ENCODE results near the gene PGAP3. TPM values are rescaled to one million over a fixed set of nuclear protein-coding genes. Genes with fewer than 3 reads are reported as not detected.
A peak's percentile ranks its signal among the peaks of the same experiment; 100 is the strongest.

Gene PGAP3
- total and polyA plus RNA-seq, 8 donors: 3.2 to 42.9 (median 16.3) TPM

DNA sequence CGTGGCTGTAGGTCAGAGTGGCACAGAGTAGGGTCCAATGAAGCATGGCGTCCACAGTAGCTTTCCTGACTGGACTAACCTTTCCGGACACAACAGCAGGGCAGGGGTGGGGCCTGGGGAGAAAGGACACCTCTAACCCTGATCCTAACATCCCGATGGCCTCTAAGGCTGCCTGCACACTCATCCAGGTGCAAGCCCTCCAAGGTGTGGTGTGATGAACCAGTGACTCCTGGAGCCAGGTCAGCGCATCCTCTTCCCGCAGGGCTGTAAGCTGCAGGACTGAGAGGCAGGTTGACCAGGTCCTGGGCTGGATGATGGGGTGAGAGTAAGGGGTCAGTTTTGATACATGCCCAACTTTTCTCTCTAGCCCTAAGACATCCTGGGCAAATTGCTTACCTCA is 8.9 kb upstream of the PGAP3 start:
- Histone ChIP-seq H3K36me3 (peaks cover 0 to 6% (median 0%) of the 10 kb centered on the region in 4 donors), H3K4me3 (no peak overlapping the region), H3K4me1 (peaks cover 8 to 27% (median 19%) of the 10 kb centered on the region in 4 donors), H3K27ac (no peak overlapping the region), H3K9me3 (no peaks in the 10 kb centered on the region), H3K27me3 (peaks cover 0 to 20% (median 8%) of the 10 kb centered on the region in 3 donors)
- no peak for DNase-seq
- TF ChIP-seq EP300 (IDR thresholded peaks at IDR 0.05) (no peak), POLR2AphosphoS5 (IDR thresholded peaks at IDR 0.05) (no peak), POLR2A (IDR thresholded peaks at IDR 0.05) (no peak)
- TF ChIP-seq, protein P1, sequence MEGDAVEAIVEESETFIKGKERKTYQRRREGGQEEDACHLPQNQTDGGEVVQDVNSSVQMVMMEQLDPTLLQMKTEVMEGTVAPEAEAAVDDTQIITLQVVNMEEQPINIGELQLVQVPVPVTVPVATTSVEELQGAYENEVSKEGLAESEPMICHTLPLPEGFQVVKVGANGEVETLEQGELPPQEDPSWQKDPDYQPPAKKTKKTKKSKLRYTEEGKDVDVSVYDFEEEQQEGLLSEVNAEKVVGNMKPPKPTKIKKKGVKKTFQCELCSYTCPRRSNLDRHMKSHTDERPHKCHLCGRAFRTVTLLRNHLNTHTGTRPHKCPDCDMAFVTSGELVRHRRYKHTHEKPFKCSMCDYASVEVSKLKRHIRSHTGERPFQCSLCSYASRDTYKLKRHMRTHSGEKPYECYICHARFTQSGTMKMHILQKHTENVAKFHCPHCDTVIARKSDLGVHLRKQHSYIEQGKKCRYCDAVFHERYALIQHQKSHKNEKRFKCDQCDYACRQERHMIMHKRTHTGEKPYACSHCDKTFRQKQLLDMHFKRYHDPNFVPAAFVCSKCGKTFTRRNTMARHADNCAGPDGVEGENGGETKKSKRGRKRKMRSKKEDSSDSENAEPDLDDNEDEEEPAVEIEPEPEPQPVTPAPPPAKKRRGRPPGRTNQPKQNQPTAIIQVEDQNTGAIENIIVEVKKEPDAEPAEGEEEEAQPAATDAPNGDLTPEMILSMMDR (IDR thresholded peaks at IDR 0.05): no peak
- WGBS, 5 donors: 80 to 92% (median 84%) methylated on average over 5 to 6 of the region's 6 CpGs
- intact Hi-C loops (cut with DNase I; ENCODE audit: low total_unique reads): no loop called here

DNA sequence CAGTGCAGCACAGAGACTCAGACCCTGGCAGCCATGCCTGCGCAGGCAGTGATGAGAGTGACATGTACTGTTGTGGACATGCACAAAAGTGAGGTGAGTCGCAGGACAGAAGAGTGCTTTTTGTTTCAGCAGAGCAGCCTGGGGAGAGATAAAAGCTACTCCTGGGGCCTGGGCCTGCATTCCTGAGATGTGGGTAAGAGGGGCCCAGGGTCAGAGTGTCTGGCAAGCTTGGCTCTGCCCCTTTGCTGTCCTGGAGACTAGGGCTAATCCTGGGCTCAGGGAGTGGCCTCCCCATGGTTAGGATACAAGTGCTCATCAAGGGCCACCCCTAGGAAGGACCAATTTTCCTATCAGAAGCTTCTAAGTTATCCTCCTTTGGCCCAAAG is 7.2 kb upstream of the PGAP3 start:
- Histone ChIP-seq H3K27me3 (peaks cover 0 to 6% (median 3%) of the 10 kb centered on the region in 3 donors), H3K4me1 (peaks cover 0 to 11% (median 6%) of the 10 kb centered on the region in 4 donors), H3K9me3 (no peaks in the 10 kb centered on the region), H3K27ac (no peak overlapping the region), H3K4me3 (no peak overlapping the region), H3K36me3 (peaks cover 0 to 6% (median 0%) of the 10 kb centered on the region in 4 donors)
- WGBS, 5 donors: 69 to 89% (median 83%) methylated on average over 2 of the region's 2 CpGs
- intact Hi-C loops (cut with DNase I; ENCODE audit: low total_unique reads): no loop called here
- DNase-seq: no peak
- TF ChIP-seq EP300 (IDR thresholded peaks at IDR 0.05) (no peak), POLR2A (IDR thresholded peaks at IDR 0.05) (no peak), POLR2AphosphoS5 (IDR thresholded peaks at IDR 0.05) (no peak)
- TF ChIP-seq, protein P1 (IDR thresholded peaks at IDR 0.05): no peak

- H3K9me3 ChIP-seq: no peaks in the 10 kb centered on the region
- H3K4me1 ChIP-seq: peaks cover 0 to 9% (median 5%) of the 10 kb centered on the region in 4 donors
- no peak for DNase-seq
- intact Hi-C loops (cut with DNase I; ENCODE audit: low total_unique reads): no loop called here
- WGBS, 5 donors: 86 to 93% (median 88%) methylated on average over 5 of the region's 5 CpGs
- H3K27ac ChIP-seq: no peak overlapping the region
- TF ChIP-seq POLR2A (IDR thresholded peaks at IDR 0.05) (no peak), EP300 (IDR thresholded peaks at IDR 0.05) (no peak), POLR2AphosphoS5 (IDR thresholded peaks at IDR 0.05) (no peak)
- TF ChIP-seq, protein P1 (IDR thresholded peaks at IDR 0.05): no peak
- H3K36me3 ChIP-seq: peaks cover 0 to 6% (median 0%) of the 10 kb centered on the region in 4 donors
- no peak overlapping the region for H3K4me3 ChIP-seq
- H3K27me3 ChIP-seq: peaks cover 0 to 1% (median 0%) of the 10 kb centered on the region in 3 donors
These were observed 6.7 kb upstream of the PGAP3 start for GRCh38 chr17:39694593-39694992.

DNA sequence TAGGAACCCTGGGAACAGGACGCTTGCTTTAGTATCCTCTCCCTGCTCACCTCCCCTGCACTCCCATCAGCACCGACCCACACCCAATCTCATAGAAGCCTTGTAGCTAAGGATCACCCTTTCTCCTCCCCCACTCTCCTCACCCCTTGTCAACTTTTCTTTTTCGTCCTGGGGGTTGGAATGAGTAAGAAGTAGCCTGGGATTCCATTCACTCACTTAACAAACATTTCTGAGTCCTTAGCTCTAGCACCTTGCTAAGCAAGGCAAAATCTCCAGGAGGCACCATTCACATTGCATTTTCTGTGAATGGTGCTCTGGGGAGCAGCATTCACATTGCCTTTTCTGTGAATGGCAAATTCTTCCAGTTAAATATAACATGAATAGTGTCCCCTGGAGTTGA is 1.1 kb upstream of the PGAP3 start:
- TF ChIP-seq POLR2A (IDR thresholded peaks at IDR 0.05) (no peak), POLR2AphosphoS5 (IDR thresholded peaks at IDR 0.05) (no peak), EP300 (IDR thresholded peaks at IDR 0.05) (no peak)
- TF ChIP-seq, protein P1 (IDR thresholded peaks at IDR 0.05): no peak
- H3K4me1 ChIP-seq: peaks cover 15 to 22% (median 21%) of the 10 kb centered on the region in 4 donors
- no peak for DNase-seq
- no peak overlapping the region for H3K27ac ChIP-seq
- intact Hi-C loops (cut with DNase I; ENCODE audit: low total_unique reads): no loop called here
- H3K36me3 ChIP-seq: peaks cover 5 to 21% (median 14%) of the 10 kb centered on the region in 4 donors
- no peaks in the 10 kb centered on the region for H3K27me3 ChIP-seq
- 25 to 44% (median 37%) methylated on average over 3 of the region's 3 CpGs for WGBS, 5 donors
- H3K4me3 ChIP-seq: peak overlapping the region in 1 of 4 donors; percentile 60
- no peaks in the 10 kb centered on the region for H3K9me3 ChIP-seq
